Lung (tissue), 12 donors: Measurements from ENCODE around the gene LSAMP. TPM values are rescaled to one million over a fixed set of nuclear protein-coding genes. Genes with fewer than 3 reads are reported as not detected.

Source experiments
- ATAC-seq: fragments of 200-7000 bp; cut with Tn5 transposase; one replicate; pipeline ENCODE4 v1.9.1; 2020; ENCODE audit warnings: moderate number of reproducible peaks; ENCODE audit not compliant: insufficient read depth, low FRiP score
- DNase-seq, 3 donors: peaks; one replicate each; pipeline ENCODE4 v3.0.0-alpha.2; 2013 to 2017
- H3K27ac ChIP-seq, 2 donors: one replicate each; pipeline ENCODE4 v1.5.1; 2013; ENCODE audit warnings: mild to moderate bottlenecking in 2 of 2, moderate library complexity in 2 of 2, control low read depth in 1 of 2, inconsistent platforms in 1 of 2, low read depth in 1 of 2, low read length in 1 of 2
- H3K27me3 ChIP-seq, 3 donors: one replicate each; pipeline ENCODE4 v1.5.1; 2013; ENCODE audit warnings: low read length in 2 of 3; ENCODE audit not compliant: control insufficient read depth in 3 of 3, insufficient read depth in 3 of 3
- H3K36me3 ChIP-seq, 4 donors: one replicate each; pipeline ENCODE4 v1.5.1; 2013; ENCODE audit warnings: low read length in 4 of 4, mild to moderate bottlenecking in 1 of 4, moderate library complexity in 1 of 4; ENCODE audit not compliant: control insufficient read depth in 4 of 4, insufficient read depth in 4 of 4
- H3K4me1 ChIP-seq, 5 donors: one replicate each; pipeline ENCODE4 v1.5.1; 2013; ENCODE audit warnings: low read length in 5 of 5, mild to moderate bottlenecking in 2 of 5, moderate library complexity in 1 of 5; ENCODE audit not compliant: control insufficient read depth in 5 of 5, insufficient read depth in 5 of 5
- H3K4me3 ChIP-seq: one replicate; pipeline ENCODE4 v1.5.1; 2013; ENCODE audit warnings: mild to moderate bottlenecking, control low read depth, moderate library complexity
- H3K9ac ChIP-seq, 2 donors: one replicate each; pipeline ENCODE4 v1.5.1; 2013; ENCODE audit warnings: low read length in 2 of 2, control low read depth in 1 of 2; ENCODE audit not compliant: insufficient read depth in 1 of 2
- H3K9me3 ChIP-seq, 4 donors: one replicate each; pipeline ENCODE4 v1.5.1; 2013; ENCODE audit warnings: low read length in 3 of 4, mild to moderate bottlenecking in 1 of 4, moderate library complexity in 1 of 4; ENCODE audit not compliant: control insufficient read depth in 4 of 4, insufficient read depth in 3 of 4
- CTCF ChIP-seq: IDR thresholded peaks from 2 replicates; pipeline ENCODE4 v1.5.1; 2012; ENCODE audit warnings: mild to moderate bottlenecking; ENCODE audit errors: control extremely low read depth, extremely low read depth
- WGBS, 2 donors: extraction: QIAGEN DNeasy Blood & Tissue Kit; methylation state at CpG; one replicate each; pipeline ENCODE4 v1.1.7; 2013; 5-methylcytosine and 5-hydroxymethylcytosine counted together
- polyA plus RNA-seq, 2 donors: library from polyadenylated mRNA; stranded (reverse); fragments of 200-250 nt; gene quantifications; one replicate each; pipeline ENCODE4 v1.2.1, GENCODE V29; 2013
- total RNA-seq, 2 donors: library from RNA; depleted of rRNA in 1 of 2; stranded (reverse); fragments of >200 nt in 1 of 2; gene quantifications; one replicate each; pipeline ENCODE4 v1.2.1, GENCODE V29; 2014 to 2021
- donor health status: control.
- donor health status: control.
- donor health status: Bipolar disorder and iron deficiency.
- donor health status: healthy.
- donor health status: DM: yes; HTN: yes; CAD: no.

Gene LSAMP
- total and polyA plus RNA-seq, 4 donors = 1.6 to 21.9 (median 9.5) TPM

- H3K27me3 ChIP-seq = no peaks in the 10 kb centered on the region
- WGBS, 2 donors = 79 to 80% methylated on average over 1 of the region's 1 CpG
- no peak overlapping the region for H3K9ac ChIP-seq
- DNase-seq (no peak), ATAC-seq (no peak)
- H3K27ac ChIP-seq = no peak overlapping the region
- no peaks in the 10 kb centered on the region for H3K36me3 ChIP-seq
- no peaks in the 10 kb centered on the region for H3K4me1 ChIP-seq
- TF ChIP-seq CTCF = no peak
- H3K4me3 ChIP-seq = no peak overlapping the region
- no peaks in the 10 kb centered on the region for H3K9me3 ChIP-seq
Measured at GRCh38 chr3:116057400-116058006, 387.8 kb downstream of the LSAMP start.

DNA sequence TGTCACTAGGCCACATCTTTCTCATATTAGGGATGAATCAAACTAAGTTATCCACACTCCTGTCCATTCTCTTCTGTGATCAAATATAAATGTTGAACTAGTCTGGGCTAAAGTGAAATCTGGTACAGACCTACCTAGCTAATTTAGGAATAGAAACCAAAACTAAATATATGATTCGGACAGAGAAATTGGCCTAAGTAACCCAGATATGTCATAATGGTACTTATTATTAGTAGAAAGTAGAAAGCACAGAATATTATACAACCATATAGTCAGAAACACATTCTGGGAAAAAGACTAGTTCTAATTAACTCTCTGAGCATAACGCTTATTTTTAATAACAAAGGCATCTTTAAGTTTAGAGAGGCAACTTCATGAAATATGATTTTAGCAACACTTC, 389.0 kb downstream of the LSAMP start:
- Histone ChIP-seq H3K27me3 (no peaks in the 10 kb centered on the region), H3K27ac (no peak overlapping the region), H3K9me3 (no peaks in the 10 kb centered on the region), H3K4me1 (no peaks in the 10 kb centered on the region), H3K4me3 (no peak overlapping the region), H3K9ac (no peak overlapping the region), H3K36me3 (no peaks in the 10 kb centered on the region)
- TF ChIP-seq CTCF = no peak
- ATAC-seq (no peak), DNase-seq (no peak)
- WGBS, 2 donors = 82 to 94% methylated on average over 2 of the region's 2 CpGs

- H3K9ac ChIP-seq = no peak overlapping the region
- ATAC-seq = no peak
- peaks cover 0 to 21% (median 0%) of the 10 kb centered on the region in 5 donors for H3K4me1 ChIP-seq
- H3K36me3 ChIP-seq = no peaks in the 10 kb centered on the region
- no peak for DNase-seq
- no peak overlapping the region for H3K27ac ChIP-seq
- no peaks in the 10 kb centered on the region for H3K9me3 ChIP-seq
- no peak overlapping the region for H3K4me3 ChIP-seq
- TF ChIP-seq CTCF = no peak
- no peaks in the 10 kb centered on the region for H3K27me3 ChIP-seq
Measured at GRCh38 chr3:116053017-116053416, 392.3 kb downstream of the LSAMP start.

- Histone ChIP-seq H3K27me3 (no peaks in the 10 kb centered on the region), H3K36me3 (no peaks in the 10 kb centered on the region), H3K4me1 (peaks cover 0 to 21% (median 0%) of the 10 kb centered on the region in 5 donors), H3K9me3 (no peaks in the 10 kb centered on the region), H3K27ac (no peak overlapping the region), H3K4me3 (no peak overlapping the region), H3K9ac (no peak overlapping the region)
- no peak for TF ChIP-seq CTCF
- WGBS, 2 donors = 86 to 95% methylated on average over 3 of the region's 3 CpGs
- no peak for ATAC-seq
- DNase-seq = no peak
Measured at GRCh38 chr3:116052602-116053001, 392.7 kb downstream of the LSAMP start.
